ENCODE data around the gene LIPM.

LIPM gene

GRCh38 chr10:88840881-88841280, 38.4 kb downstream of the LIPM start:
- peak; percentile 18 to 48 (median 34) for DNase-seq

DNA sequence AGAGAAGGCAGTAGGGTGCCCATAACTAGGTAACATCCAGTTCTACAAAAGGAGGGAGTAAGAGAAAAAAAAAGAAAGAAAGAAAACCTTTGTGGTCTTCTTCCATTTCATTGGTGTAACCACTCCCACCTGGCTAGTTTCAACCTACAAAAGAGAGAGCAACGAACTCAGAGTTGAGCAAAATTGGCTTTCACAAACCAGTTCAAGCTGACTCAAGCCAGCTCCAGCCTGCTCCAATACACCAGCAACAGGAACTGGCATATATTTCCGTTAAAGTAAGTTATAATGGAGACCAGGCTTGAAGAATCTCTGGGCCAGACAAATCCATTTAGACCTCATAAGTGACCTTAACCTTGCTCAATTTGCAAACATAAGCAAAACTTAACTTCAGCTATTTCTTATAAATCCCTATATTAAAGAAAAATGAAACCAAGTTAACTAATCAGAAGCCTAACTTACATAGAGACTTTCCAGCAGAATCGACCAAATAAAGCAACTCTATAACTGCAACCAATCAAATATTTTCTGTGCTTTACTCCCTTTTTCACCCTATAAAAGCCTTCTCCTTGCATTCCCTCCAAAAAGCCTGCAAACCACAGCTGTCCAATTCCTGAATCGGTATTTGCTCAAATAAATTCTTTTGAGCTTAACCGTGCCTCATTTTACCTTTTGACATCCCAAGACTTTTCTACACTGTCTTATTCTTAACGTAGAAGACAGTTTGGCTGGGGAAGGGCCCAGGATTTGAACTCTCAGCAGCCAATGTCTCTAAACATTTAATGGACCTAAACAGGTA, 39.0 kb downstream of the LIPM start:
- DNase-seq, result no peak

DNA sequence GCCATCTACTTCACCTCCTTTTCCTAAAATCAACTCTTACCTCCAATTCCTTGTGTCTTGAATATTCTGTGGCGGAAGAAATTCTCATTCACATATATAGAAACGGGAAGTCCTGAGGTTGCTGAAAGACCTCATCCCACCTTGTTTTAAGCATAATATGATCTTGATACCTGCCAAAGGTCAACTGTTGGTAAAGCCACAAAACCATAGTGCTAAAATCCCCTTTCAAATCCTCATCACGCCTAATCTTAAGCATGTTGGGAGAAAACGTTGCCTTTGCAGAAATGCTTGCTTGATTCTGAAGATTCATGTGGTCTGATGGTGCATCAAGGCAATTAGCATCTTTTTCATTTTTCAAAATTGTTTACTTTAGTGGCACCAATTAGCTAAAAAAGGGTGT, 40.6 kb downstream of the LIPM start:
- no peak for DNase-seq

- peak in 3 of 4 experiments; percentile 29 to 76 (median 70) for DNase-seq
These were observed 46.0 kb downstream of the LIPM start for GRCh38 chr10:88848499-88848898.

GRCh38 chr10:88849234-88849633, 46.7 kb downstream of the LIPM start:
- DNase-seq, result peak in 1 of 4 experiments; percentile 34

DNA sequence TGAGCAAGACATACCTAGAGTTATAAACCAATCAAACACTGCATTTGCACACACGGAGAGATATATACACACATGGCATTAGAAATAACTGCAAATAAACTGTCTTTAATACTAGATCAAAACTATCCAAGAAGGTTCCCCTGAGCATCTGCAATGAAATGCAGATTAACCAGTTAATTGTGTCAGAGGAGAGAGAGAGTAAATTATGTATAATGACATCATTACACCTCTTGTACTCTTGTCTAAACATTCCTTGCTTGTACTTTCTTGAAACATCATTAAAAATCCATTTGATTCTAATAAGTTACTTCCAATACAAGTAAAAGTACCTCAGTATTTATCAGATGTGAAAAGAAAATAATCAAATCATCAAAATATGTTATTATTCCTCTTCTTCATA, 48.2 kb downstream of the LIPM start:
- no peak for DNase-seq

DNA sequence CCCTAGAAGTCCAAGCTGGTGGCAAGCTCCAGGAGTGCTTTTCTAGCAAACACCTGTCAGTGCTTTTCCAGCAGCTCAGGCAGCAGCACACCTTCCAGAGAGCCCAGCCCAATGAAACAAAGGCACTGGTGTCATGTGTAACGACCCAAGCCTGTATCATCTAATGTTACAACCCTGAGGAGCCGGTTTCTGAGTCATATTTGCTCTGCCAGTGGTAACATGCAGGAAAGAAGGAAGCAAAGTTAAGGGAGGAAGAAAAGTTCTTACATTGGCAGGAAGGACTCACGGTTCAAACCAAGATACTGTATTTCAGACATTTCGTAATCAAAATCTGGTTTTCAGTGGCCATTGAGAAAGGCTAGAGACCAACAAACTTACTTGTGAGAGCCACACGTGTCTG, 49.2 kb downstream of the LIPM start, which contains the start of gene ANKRD22:
TSS of gene ANKRD22 (minus strand) at position 139 of the 400 bp plus-strand sequence. CDS start 237 bp downstream, outside the sequence.
- DNase-seq, result peak; percentile 51 to 83 (median 74)

DNA sequence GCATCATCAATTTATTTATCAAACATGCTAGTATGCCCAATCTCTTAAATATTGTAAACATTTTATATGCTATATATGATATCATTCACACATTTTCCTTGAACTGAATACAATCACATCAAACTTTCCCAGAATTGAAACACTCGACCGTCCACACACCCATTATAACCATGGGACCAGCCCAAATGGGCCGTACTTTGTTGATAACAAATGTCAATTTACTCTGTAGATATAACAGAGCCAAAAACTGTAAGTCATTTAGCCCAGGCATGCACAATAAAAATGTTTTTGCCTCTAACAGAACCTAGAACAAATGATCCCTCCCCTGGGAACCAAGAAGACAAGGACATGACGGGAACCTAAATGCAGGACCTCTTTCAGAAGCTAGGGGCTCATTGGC, 49.8 kb downstream of the LIPM start:
- no peak for DNase-seq

DNA sequence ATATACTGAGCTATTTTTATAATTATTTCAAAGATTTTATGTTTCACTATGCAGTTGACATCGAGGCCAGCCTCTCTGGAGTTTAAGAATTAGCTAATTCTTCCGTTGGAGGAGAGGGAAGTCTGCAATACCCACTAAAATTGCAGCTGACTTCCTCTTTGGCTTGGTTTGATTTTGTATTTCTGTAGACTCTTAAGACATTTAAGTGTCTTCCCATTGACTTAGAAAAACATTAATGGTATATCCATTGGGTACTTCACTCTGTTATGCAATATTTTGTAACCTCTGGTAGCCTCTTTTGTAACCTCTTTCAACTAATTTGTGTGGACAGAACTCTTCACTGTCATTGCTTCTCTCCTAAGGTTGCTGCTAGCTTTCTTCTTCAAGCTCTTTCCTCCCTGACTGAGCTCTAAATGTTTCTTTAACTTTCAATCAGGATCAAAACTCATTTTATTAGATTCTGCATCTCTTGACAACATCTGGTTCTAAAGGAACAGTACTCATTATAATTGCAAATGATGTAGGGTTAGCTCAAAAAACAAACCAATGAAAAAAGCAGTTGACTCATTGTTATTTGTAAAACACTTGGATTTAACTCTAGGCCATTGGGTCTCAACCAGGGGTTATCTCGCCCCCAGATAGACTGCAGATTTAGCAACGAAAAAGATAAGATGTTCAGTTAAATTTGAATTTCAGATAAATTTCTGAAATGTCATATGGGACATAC, 50.8 kb downstream of the LIPM start:
- peak; percentile 72 to 92 (median 82) for DNase-seq

- DNase-seq, result no peak
These were observed 52.2 kb downstream of the LIPM start for GRCh38 chr10:88854684-88855083.

DNA sequence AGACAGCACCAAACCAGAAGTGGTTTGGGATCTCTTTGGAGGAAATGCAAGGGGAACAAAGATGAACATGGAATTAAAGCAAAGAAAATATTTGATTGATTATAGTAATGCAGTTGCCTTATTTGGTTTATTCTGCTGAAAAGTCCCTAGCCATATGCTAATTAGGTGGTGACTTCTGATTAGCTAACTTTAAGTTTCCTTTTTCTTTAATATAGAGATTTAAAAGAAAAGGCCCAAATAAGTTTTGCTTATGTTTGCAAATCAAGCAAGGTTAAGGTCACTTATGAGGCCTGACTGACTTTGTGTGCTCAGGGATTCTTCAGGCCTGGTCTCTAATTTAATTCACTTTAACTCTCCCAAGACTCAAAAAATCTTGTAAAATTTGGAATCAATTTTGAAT, 55.3 kb downstream of the LIPM start:
- no peak for DNase-seq

DNA sequence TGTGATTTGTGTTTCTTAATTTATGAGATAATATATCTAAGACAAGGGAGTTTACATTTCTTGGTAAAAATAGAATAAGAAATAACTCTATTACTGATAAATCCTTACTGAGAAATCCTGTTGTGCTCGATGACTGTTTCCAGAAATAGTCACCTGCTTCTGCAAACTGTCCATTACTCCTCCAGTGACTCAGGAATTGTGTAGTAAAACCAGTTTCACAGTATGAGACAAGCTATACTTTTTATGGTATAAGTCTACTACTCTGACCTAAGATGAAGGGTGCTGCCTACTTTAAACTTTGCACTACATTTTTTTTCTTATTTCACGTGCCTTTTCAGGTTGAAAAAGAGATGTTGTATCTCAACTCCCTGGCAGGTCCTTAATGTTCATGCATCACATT, 56.0 kb downstream of the LIPM start:
- peak in 2 of 4 experiments; percentile 63 to 69 for DNase-seq

DNA sequence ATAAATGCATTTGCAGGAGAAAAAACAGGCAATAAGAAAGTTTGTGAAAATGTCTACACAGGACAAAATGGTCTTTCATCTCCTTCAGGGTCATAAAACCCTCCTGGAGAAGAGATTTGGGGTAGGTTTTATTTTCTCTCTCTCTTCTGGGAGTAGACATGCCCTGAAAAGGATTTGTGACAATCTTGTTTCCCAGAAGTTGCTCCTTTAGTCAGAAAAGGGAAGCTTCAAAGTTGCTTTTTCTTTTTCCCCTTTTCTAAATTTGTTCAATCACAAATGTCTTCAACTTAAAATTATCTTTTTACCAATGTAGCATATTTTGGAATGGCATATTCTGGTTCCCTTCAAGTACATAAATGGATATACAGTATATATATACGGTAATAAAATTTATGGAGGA, 58.5 kb downstream of the LIPM start:
- peak in 2 of 4 experiments; percentile 33 to 46 for DNase-seq

- peak; percentile 34 to 71 (median 58) for DNase-seq
These were observed 62.8 kb downstream of the LIPM start for GRCh38 chr10:88865281-88865876.

- DNase-seq, result no peak
These were observed 63.9 kb downstream of the LIPM start for GRCh38 chr10:88866454-88866853.

DNA sequence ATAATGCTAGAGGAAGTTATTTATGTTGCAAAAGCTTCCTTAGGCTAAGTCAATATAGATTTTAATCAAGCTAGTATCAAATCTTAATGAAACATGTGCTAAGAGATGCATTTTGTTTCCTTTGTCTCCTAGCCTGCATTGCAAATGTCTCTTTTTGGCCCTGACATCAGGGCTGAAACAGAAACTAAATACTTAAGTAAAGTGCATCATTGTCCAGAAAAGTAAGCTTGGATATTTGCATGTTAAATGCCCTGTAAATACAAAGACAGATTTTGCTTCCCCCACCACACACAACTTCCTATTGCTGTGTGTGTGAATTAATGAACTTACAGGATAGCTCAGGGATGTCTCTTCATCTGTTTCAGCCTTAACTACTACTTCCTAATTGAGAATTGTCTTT, 67.6 kb downstream of the LIPM start:
- DNase-seq, result no peak
